GM20431 (cell line): ENCODE results near the gene CDHR3.

Source experiments
- in situ Hi-C: fragments of 300-500 bp; cut with MseI, MboI; formaldehyde crosslinking; loops from one replicate; pipeline ENCODE4 v1.15.0; 2020; ENCODE audit warnings: low sequenced_read_pairs; ENCODE audit not compliant: unreplicated experiment

The CDHR3 gene, protein sequence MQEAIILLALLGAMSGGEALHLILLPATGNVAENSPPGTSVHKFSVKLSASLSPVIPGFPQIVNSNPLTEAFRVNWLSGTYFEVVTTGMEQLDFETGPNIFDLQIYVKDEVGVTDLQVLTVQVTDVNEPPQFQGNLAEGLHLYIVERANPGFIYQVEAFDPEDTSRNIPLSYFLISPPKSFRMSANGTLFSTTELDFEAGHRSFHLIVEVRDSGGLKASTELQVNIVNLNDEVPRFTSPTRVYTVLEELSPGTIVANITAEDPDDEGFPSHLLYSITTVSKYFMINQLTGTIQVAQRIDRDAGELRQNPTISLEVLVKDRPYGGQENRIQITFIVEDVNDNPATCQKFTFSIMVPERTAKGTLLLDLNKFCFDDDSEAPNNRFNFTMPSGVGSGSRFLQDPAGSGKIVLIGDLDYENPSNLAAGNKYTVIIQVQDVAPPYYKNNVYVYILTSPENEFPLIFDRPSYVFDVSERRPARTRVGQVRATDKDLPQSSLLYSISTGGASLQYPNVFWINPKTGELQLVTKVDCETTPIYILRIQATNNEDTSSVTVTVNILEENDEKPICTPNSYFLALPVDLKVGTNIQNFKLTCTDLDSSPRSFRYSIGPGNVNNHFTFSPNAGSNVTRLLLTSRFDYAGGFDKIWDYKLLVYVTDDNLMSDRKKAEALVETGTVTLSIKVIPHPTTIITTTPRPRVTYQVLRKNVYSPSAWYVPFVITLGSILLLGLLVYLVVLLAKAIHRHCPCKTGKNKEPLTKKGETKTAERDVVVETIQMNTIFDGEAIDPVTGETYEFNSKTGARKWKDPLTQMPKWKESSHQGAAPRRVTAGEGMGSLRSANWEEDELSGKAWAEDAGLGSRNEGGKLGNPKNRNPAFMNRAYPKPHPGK

GRCh38 chr7:105963038-105963667, at the start of gene CDHR3:
TSS of gene CDHR3 (plus strand) at chr7:105963264. CDS start at chr7:105963319, 55 bp downstream.
- in situ Hi-C loops: no loop called here

DNA sequence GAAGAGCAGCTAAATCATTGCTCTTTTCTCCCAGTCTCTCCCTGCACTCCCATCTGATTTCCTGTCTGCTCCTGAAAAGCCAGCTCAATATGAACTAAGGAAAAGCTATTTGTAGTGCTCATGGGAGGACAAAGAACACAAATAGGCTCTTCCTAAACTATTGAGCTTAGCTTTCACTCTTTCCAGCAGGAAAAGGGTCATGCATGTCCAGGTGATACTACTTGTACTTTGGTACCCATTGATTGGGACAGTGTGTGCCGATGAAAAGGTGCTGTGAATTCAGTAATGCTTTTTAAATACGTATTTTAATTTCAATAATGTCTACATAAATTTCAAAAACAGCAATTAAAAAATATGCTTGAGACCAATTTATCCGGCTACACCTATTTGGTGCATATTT, 49.1 kb upstream of the CDHR3 start:
- in situ Hi-C loops: no loop called here

- in situ Hi-C loops: no loop called here
These were observed 46.5 kb upstream of the CDHR3 start for GRCh38 chr7:105916603-105917002.

DNA sequence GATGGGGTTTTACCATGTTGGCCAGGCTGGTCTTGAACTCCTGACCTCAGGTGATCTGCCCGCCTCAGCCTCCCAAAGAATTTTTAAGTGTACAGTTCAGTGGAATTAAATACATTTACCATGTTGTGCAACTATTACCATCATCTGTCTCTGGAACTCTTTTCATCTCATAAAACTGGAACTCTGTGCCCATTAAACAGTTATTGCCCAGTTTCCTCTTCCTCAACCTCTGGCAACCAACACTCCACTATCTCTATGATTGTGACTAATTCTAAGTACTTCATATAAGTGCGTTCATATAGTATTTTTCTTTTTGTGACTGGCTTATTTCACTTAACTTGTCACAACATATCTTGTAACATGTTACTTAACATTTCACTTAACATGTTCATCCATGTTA, 45.4 kb upstream of the CDHR3 start:
- in situ Hi-C loops: no loop called here

- in situ Hi-C loops: no loop called here
These were observed 42.3 kb upstream of the CDHR3 start for GRCh38 chr7:105920766-105921165.

DNA sequence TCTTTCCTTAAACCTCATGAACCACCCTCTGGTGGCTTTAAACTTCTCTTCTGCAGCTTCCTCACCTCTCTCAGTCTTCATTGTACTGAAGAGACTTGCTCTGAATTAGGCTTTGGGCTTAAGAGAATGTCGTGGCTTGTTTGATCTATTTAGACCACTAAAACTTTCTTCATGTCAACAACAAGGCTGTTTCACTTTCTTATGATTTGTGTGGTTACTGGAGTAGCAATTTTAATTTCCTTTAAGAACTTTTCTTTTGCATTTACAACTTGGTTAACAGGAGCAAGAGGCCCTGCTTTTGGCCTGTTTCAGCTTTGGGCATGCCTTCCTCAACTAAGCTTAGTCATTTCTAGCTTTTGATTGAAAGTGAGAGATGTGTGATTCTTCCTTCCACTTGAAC, 38.1 kb upstream of the CDHR3 start:
- in situ Hi-C loops: no loop called here

DNA sequence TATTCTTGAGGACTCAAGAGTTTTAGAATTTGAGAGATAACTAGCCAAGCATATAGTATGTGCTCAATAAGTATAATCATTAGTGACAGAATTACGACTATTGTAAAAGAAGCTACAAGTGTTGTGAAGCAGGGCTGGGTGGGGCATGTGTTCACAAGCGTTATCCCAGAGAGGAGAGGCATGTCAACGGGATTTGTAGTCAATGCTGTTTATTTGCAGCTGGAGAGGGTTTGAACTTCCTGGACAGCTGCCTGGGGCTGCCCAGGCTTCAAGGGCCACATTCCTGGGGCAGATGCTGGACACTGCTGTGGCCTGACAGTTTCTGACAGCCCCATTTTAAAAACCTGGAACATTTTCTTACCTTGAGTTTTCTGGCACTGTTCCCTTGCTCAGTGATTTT, 36.9 kb upstream of the CDHR3 start:
- in situ Hi-C loops: no loop called here

- in situ Hi-C loops: no loop called here
These were observed 31.9 kb upstream of the CDHR3 start for GRCh38 chr7:105931179-105931578.

DNA sequence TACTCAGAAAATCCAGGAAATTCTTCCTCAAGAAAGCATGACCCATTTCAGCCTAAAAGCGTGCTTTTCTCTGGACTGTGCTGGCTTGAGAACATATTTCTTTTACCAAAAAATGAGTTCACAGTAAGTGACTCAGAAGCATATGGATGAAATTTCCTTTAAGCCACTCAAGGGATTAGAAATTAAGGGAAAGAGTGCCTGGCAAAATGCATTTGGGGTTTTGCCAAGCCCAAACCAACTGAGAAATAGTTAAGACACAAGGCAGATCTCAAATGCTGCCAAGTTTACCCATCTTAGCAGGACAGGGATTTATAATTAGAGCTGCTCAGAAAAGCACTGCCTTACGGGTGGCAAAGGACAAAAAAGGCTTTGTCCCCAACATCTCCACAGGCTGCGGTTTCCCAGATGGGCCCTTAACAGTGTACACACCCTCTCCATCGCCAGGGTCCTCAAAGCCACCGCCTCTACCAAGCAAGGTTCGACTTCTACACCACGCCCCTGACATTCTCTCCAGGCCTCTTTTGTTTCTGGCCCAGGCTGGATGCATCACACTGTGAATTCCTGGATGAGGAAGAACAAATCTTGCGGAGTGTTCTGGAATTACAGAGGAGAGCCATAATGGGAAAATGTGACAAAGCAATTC, 30.1 kb upstream of the CDHR3 start:
- in situ Hi-C loops: no loop called here

DNA sequence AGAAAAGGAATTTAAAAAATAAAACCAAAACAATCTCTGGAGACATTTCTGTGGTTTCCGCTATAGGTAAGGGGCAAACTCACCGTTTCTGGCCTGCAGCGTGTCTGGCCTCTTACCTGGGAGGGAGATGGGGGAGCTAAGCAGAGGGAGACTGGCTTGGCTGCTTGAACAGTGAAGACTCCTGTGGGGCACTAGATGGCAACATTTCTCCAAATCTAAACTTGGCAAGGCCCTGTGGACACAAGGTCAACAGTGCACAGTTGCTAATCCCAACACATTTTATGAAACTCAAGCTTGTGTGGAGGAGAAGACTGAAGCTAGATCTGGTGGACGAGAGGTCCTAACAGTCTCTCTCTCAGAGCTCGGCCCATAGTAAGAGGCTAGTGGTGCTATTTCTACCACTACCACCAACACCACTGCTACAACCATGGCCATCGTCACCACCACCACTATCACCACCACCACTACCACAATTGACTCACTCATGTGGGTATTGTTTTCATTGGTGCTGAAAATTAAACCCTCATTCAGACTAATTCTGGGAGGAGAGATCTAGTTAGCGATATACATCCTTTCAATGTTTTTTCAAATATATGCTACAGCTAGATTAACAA, 28.4 kb upstream of the CDHR3 start:
- in situ Hi-C loops: no loop called here

GRCh38 chr7:105935250-105935649, 27.8 kb upstream of the CDHR3 start:
- in situ Hi-C loops: no loop called here

GRCh38 chr7:105937411-105937810, 25.7 kb upstream of the CDHR3 start:
- in situ Hi-C loops: no loop called here

DNA sequence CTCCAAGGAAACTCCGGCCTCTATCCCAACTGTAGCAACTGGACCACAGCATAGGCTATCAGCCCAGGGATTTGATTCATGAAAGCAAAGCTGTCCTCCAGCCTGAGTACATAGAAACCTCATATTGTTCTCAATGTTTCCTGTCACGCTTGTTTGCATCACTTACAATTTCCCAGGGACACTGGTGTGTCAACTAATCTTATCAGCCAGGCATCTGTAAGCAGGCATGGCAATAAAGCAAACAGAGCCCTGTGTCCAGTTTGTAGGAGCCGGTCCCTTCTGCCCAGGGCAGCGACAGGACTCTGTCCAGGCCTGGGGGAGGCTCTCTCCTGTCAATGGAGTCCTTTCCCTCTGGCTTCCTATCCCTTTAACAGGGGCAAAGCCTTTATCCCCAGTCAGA, 23.0 kb upstream of the CDHR3 start:
- in situ Hi-C loops: no loop called here

- in situ Hi-C loops: no loop called here
These were observed 21.5 kb upstream of the CDHR3 start for GRCh38 chr7:105941596-105941995.

GRCh38 chr7:105943486-105943885, 19.6 kb upstream of the CDHR3 start:
- in situ Hi-C loops: no loop called here

DNA sequence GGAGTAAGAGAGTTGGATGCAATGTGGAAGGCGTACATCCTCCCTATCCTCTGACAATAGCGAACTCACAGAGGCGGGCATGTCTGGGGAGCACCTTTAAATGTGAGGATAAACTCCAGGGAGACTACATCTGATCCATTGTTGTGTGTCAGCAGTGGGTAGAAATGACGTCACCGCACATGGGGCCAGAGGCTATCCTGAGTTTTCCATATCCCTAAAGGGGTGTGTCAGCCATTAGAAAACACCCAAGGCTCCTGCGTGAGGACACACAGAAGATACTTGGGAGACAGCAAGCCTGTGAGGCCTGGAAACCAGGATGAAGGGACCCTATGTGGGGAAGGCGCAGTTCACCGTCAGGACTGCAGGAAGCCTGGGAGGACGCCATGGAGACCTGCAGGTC, 17.2 kb upstream of the CDHR3 start:
- in situ Hi-C loops: no loop called here

- in situ Hi-C loops: no loop called here
These were observed 11.5 kb upstream of the CDHR3 start for GRCh38 chr7:105951597-105951996.

- in situ Hi-C loops: no loop called here
These were observed 10.0 kb upstream of the CDHR3 start for GRCh38 chr7:105952917-105953595.

GRCh38 chr7:105954711-105955110, 8.4 kb upstream of the CDHR3 start:
- in situ Hi-C loops: no loop called here
